Parathyroid adenoma (tissue), 2 donors: ENCODE results near the gene COMMD3.

Experiments used
- H2AFZ ChIP-seq: fragments of 300-600 bp; sonication (generic); one replicate; pipeline ENCODE4 v1.7.0; 2017; ENCODE audit warnings: antibody characterized with exemption, mild to moderate bottlenecking
- H3K27ac ChIP-seq: fragments of 300-600 bp; sonication (generic); one replicate; pipeline ENCODE4 v1.7.0; 2017
- H3K27me3 ChIP-seq: fragments of 300-600 bp; sonication (generic); one replicate; pipeline ENCODE4 v1.7.0; 2017; ENCODE audit warnings: low read length; ENCODE audit not compliant: control insufficient read depth, insufficient read depth
- H3K36me3 ChIP-seq: fragments of 300-600 bp; sonication (generic); one replicate; pipeline ENCODE4 v1.7.0; 2017; ENCODE audit warnings: low read length; ENCODE audit not compliant: control insufficient read depth, insufficient read depth
- H3K4me1 ChIP-seq: fragments of 300-600 bp; sonication (generic); one replicate; pipeline ENCODE4 v1.7.0; 2017; ENCODE audit warnings: control low read depth
- H3K4me2 ChIP-seq: fragments of 300-600 bp; sonication (generic); one replicate; pipeline ENCODE4 v1.7.0; 2017; ENCODE audit warnings: low read length
- H3K4me3 ChIP-seq: fragments of 300-600 bp; sonication (generic); one replicate; pipeline ENCODE4 v1.7.0; 2017; ENCODE audit warnings: low read depth, low read length
- H3K79me2 ChIP-seq: fragments of 300-600 bp; sonication (generic); one replicate; pipeline ENCODE4 v1.7.0; 2017; ENCODE audit warnings: control low read depth
- H3K9ac ChIP-seq: fragments of 300-600 bp; sonication (generic); one replicate; pipeline ENCODE4 v1.7.0; 2017; ENCODE audit warnings: mild to moderate bottlenecking
- H3K9me3 ChIP-seq: fragments of 300-600 bp; sonication (generic); one replicate; pipeline ENCODE4 v1.7.0; 2017; ENCODE audit warnings: low read length; ENCODE audit not compliant: control insufficient read depth
- CTCF ChIP-seq: fragments of 300-600 bp; sonication (generic); IDR thresholded peaks from one replicate; pipeline ENCODE4 v1.7.0; 2017; ENCODE audit warnings: antibody characterized with exemption, mild to moderate bottlenecking
- donor health status: primary hyperparathyroidism.

COMMD3 gene

GRCh38 chr10:22363305-22363704 lies 47.1 kb downstream of the COMMD3 start:
- Histone ChIP-seq H3K4me3 (no peak overlapping the region), H3K27me3 (no peaks in the 10 kb centered on the region), H3K4me2 (no peak overlapping the region), H3K27ac (no peak overlapping the region), H2AFZ (no peak overlapping the region), H3K36me3 (no peaks in the 10 kb centered on the region), H3K9ac (no peak overlapping the region), H3K9me3 (no peaks in the 10 kb centered on the region), H3K4me1 (no peaks in the 10 kb centered on the region), H3K79me2 (no peaks in the 10 kb centered on the region)
- TF ChIP-seq CTCF, result no peak

- Histone ChIP-seq H3K9ac (no peak overlapping the region), H3K27ac (no peak overlapping the region), H3K79me2 (no peaks in the 10 kb centered on the region), H3K4me2 (no peak overlapping the region), H3K9me3 (no peaks in the 10 kb centered on the region), H2AFZ (no peak overlapping the region), H3K27me3 (no peaks in the 10 kb centered on the region), H3K4me1 (no peaks in the 10 kb centered on the region), H3K4me3 (no peak overlapping the region), H3K36me3 (no peaks in the 10 kb centered on the region)
- TF ChIP-seq CTCF, result no peak
Measured at GRCh38 chr10:22364407-22365140, 48.4 kb downstream of the COMMD3 start.

- Histone ChIP-seq H3K27ac (no peak overlapping the region), H3K4me3 (no peak overlapping the region), H3K4me2 (no peak overlapping the region), H2AFZ (no peak overlapping the region), H3K27me3 (no peaks in the 10 kb centered on the region), H3K9me3 (no peaks in the 10 kb centered on the region), H3K9ac (no peak overlapping the region), H3K4me1 (no peaks in the 10 kb centered on the region), H3K36me3 (no peaks in the 10 kb centered on the region), H3K79me2 (no peaks in the 10 kb centered on the region)
- TF ChIP-seq CTCF, result no peak
Measured at GRCh38 chr10:22365233-22365632, 49.0 kb downstream of the COMMD3 start.

GRCh38 chr10:22365644-22366434 lies 49.7 kb downstream of the COMMD3 start:
- no peaks in the 10 kb centered on the region for H3K36me3 ChIP-seq
- H3K9ac ChIP-seq, result no peak overlapping the region
- H3K79me2 ChIP-seq, result no peaks in the 10 kb centered on the region
- TF ChIP-seq CTCF, result no peak
- no peak overlapping the region for H2AFZ ChIP-seq
- no peak overlapping the region for H3K27ac ChIP-seq
- H3K9me3 ChIP-seq, result no peaks in the 10 kb centered on the region
- no peak overlapping the region for H3K4me3 ChIP-seq
- no peaks in the 10 kb centered on the region for H3K27me3 ChIP-seq
- no peak overlapping the region for H3K4me2 ChIP-seq
- no peaks in the 10 kb centered on the region for H3K4me1 ChIP-seq
